Measurements from ENCODE around the gene SORL1-AS1.

DNA sequence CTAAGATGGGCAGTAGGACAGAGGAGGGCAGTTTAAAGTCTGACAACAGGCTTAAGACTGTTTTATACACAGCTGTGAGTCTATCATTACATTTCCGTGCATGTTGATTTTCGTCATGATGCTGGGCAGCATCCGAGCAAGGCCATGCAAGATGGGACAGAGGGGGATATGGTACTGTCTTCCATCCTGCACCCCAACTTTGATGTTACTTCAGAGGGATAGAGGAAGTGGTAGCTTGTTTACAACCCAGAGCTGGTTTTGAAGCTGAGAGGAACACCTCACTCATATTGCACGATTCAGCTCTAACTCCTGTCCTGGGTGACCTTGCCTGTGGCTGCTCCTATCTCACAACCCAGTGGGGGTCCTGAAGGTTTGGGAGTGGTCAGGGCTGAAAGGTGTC, 3.6 kb downstream of the SORL1-AS1 start:
- no peak for TF ChIP-seq CTCF (IDR thresholded peaks at IDR 0.05)
- no peak for TF ChIP-seq ZFX (IDR thresholded peaks at IDR 0.05; ENCODE audit: borderline replicate concordance)
